ENCODE results near the gene TBC1D2. TPM values are rescaled to one million over a fixed set of nuclear protein-coding genes. Genes with fewer than 3 reads are reported as not detected.

The TBC1D2 gene
- total RNA-seq, 1 experiment from 2014 or later, result 11.1 TPM

DNA sequence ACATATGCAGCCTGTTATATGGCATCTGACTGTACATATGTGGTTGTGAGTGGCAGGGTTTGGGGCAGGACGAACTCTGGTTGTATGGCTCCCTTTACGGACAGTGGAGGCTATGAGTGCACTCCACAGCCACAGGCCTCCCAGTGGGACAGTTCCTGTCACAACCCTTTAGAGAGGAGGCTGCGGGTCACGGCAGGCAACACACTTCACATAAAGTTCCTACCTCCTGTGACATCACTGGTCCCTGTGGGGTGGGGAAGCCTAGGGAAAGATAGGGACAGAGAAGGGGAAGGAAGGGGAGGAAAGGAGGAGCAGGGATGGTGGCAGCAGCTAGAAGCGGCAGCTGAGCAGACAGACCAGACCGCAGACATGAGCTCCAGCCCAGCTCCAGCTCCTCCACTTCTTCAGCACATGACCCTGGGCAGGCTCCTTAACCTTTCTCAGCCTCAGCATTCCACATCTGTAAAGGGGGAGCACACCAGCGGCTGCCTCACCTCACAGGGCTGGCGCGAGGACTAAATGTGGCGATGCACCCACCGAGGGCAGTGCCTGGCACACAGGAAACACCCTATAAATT lies 35.6 kb downstream of the TBC1D2 start:
- Mint-ChIP-seq H3K36me3 (peaks cover 26% of the 10 kb centered on the region), H3K9me3 (0 out of 2 replicates have a peak, but pooled peaks cover 4% of the 10 kb centered on the region), H3K4me1 (peaks cover 67% of the 10 kb centered on the region), H3K27me3 (ENCODE audit: low read depth) (no peaks in the 10 kb centered on the region), H3K4me3 (peak overlapping the region; percentile 33; the same call in 1 of the 2 replicates), H3K27ac (peak overlapping the region; percentile 99)
- DNase-seq (ENCODE audit: low spot score), result no peak
- ATAC-seq, result no peak
- ChIA-PET CTCF (interaction anchor here (1.1 to 3.5 kb wide), 3 partner anchors 14 to 22 kb away, joined by 5 to 17 read pairs (median 5); no protein-coding TSS in a partner anchor), POLR2A (no interaction called here)
- TF ChIP-seq CBFB (CRISPR knock-in tag; IDR thresholded peaks at IDR 0.05; ENCODE audit: low read depth) (no peak), SP1 (CRISPR knock-in tag; conservative IDR thresholded peaks at IDR 0.05) (no peak), ELF4 (CRISPR knock-in tag; IDR thresholded peaks at IDR 0.05; ENCODE audit: low read depth) (no peak), EMX1 (CRISPR knock-in tag; IDR thresholded peaks at IDR 0.05) (no peak), ZNF138 (CRISPR knock-in tag; conservative IDR thresholded peaks at IDR 0.05) (no peak), ZBTB21 (CRISPR knock-in tag; IDR thresholded peaks at IDR 0.05; ENCODE audit: borderline replicate concordance) (no peak), MYBL2 (CRISPR knock-in tag; IDR thresholded peaks at IDR 0.05) (no peak), FOXK1 (CRISPR knock-in tag; IDR thresholded peaks at IDR 0.05) (no peak), MXD4 (CRISPR knock-in tag; IDR thresholded peaks at IDR 0.05; ENCODE audit: borderline replicate concordance) (no peak), JUN (CRISPR knock-in tag; IDR thresholded peaks at IDR 0.05) (no peak), ESRRA (CRISPR knock-in tag; IDR thresholded peaks at IDR 0.05; ENCODE audit: borderline replicate concordance) (no peak)
- TF ChIP-seq, protein P1, sequence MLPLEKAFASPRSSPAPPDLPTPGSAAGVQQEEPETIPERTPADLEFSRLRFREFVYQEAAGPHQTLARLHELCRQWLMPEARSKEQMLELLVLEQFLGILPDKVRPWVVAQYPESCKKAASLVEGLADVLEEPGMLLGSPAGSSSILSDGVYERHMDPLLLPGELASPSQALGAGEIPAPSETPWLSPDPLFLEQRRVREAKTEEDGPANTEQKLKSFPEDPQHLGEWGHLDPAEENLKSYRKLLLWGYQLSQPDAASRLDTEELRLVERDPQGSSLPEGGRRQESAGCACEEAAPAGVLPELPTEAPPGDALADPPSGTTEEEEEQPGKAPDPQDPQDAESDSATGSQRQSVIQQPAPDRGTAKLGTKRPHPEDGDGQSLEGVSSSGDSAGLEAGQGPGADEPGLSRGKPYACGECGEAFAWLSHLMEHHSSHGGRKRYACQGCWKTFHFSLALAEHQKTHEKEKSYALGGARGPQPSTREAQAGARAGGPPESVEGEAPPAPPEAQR (CRISPR knock-in tag; IDR thresholded peaks at IDR 0.05), result no peak
- TF ChIP-seq, protein P2, sequence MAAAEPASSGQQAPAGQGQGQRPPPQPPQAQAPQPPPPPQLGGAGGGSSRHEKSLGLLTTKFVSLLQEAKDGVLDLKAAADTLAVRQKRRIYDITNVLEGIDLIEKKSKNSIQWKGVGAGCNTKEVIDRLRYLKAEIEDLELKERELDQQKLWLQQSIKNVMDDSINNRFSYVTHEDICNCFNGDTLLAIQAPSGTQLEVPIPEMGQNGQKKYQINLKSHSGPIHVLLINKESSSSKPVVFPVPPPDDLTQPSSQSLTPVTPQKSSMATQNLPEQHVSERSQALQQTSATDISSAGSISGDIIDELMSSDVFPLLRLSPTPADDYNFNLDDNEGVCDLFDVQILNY (CRISPR knock-in tag; IDR thresholded peaks at IDR 0.05), result no peak
- TF ChIP-seq, protein P3, sequence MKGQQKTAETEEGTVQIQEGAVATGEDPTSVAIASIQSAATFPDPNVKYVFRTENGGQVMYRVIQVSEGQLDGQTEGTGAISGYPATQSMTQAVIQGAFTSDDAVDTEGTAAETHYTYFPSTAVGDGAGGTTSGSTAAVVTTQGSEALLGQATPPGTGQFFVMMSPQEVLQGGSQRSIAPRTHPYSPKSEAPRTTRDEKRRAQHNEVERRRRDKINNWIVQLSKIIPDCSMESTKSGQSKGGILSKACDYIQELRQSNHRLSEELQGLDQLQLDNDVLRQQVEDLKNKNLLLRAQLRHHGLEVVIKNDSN (CRISPR knock-in tag; IDR thresholded peaks at IDR 0.05), result no peak
- TF ChIP-seq, protein P4, sequence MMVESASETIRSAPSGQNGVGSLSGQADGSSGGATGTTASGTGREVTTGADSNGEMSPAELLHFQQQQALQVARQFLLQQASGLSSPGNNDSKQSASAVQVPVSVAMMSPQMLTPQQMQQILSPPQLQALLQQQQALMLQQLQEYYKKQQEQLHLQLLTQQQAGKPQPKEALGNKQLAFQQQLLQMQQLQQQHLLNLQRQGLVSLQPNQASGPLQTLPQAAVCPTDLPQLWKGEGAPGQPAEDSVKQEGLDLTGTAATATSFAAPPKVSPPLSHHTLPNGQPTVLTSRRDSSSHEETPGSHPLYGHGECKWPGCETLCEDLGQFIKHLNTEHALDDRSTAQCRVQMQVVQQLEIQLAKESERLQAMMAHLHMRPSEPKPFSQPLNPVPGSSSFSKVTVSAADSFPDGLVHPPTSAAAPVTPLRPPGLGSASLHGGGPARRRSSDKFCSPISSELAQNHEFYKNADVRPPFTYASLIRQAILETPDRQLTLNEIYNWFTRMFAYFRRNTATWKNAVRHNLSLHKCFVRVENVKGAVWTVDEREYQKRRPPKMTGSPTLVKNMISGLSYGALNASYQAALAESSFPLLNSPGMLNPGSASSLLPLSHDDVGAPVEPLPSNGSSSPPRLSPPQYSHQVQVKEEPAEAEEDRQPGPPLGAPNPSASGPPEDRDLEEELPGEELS (CRISPR knock-in tag; IDR thresholded peaks at IDR 0.05), result no peak
- TF ChIP-seq, protein P5, sequence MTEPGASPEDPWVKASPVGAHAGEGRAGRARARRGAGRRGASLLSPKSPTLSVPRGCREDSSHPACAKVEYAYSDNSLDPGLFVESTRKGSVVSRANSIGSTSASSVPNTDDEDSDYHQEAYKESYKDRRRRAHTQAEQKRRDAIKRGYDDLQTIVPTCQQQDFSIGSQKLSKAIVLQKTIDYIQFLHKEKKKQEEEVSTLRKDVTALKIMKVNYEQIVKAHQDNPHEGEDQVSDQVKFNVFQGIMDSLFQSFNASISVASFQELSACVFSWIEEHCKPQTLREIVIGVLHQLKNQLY (CRISPR knock-in tag; IDR thresholded peaks at IDR 0.05), result no peak

DNA sequence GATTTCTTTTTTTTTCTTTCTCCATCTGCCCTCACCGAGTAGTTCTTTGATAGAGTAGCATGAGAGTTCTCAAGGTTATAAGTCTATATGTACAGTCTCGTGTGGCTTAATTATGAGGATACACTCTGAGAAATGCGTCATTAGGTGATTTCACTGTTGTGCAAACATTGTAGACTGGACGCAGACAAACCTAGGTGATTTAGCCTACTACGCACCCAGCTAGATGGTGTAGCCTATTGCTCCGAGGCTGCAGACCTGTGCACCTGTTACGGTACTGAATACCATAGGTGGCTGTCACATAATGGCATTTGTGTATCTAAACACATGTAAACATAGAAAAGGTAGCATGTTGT lies 36.1 kb downstream of the TBC1D2 start:
- 0 out of 2 replicates have a peak, but pooled peaks cover 4% of the 10 kb centered on the region for H3K9me3 Mint-ChIP-seq
- TF ChIP-seq, protein P6, sequence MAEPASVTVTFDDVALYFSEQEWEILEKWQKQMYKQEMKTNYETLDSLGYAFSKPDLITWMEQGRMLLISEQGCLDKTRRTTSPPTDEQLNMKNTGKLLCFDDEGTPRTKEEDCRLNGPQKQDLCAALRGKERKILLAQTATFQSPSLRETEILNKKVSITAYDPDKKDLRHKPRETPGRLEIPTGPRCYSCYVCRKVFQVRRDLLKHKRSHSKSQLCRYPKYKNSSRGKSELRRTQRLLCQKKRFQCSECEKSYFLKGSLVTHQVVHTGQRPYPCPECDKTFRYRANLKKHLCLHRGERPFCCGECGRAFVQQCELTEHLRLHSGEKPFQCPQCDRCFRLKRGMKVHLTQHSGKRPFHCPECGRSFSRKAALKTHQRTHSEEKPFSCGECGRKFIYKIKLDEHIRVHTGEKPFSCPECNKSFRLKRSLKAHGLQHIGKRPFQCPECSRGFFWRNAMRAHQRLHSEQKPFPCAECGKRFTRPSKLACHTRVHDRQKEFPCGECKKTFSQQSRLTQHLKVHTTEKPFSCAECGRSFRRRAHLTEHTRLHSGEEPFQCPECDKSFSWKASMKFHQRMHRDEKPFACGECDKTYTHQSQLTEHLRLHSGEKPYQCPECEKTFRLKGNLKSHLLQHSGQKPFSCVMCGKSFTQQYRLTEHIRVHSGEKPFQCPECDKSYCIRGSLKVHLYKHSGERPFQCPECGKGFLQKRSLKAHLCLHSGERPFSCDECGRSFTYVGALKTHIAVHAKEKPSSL (CRISPR knock-in tag; conservative IDR thresholded peaks at IDR 0.05), result no peak
- TF ChIP-seq, protein P7, sequence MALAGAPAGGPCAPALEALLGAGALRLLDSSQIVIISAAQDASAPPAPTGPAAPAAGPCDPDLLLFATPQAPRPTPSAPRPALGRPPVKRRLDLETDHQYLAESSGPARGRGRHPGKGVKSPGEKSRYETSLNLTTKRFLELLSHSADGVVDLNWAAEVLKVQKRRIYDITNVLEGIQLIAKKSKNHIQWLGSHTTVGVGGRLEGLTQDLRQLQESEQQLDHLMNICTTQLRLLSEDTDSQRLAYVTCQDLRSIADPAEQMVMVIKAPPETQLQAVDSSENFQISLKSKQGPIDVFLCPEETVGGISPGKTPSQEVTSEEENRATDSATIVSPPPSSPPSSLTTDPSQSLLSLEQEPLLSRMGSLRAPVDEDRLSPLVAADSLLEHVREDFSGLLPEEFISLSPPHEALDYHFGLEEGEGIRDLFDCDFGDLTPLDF (CRISPR knock-in tag; IDR thresholded peaks at IDR 0.05), result no peak
- TF ChIP-seq TP53 (CRISPR knock-in tag; IDR thresholded peaks at IDR 0.05) (no peak), NFYB (CRISPR knock-in tag; conservative IDR thresholded peaks at IDR 0.05; ENCODE audit: low read depth) (no peak)
- CTCF ChIA-PET, result interaction anchor here (1.0 to 3.5 kb wide), 7 partner anchors 8 to 44 kb away, joined by 3 to 17 read pairs (median 5); no protein-coding TSS in a partner anchor
- POLR2A ChIA-PET, result no interaction called here
- H3K4me3 Mint-ChIP-seq, result peak overlapping the region; percentile 46
- peaks cover 67% of the 10 kb centered on the region for H3K4me1 Mint-ChIP-seq
- no peak for DNase-seq (ENCODE audit: low spot score)
- H3K27me3 Mint-ChIP-seq (ENCODE audit: low read depth), result no peaks in the 10 kb centered on the region
- no peak for ATAC-seq
- peak overlapping the region; percentile 99 for H3K27ac Mint-ChIP-seq
- H3K36me3 Mint-ChIP-seq, result peaks cover 27% of the 10 kb centered on the region

Data from WTC11 (cell line).